ENCODE results near the gene DCUN1D2. TPM values are rescaled to one million over a fixed set of nuclear protein-coding genes. Genes with fewer than 3 reads are reported as not detected.

Gene DCUN1D2
- total RNA-seq, 1 donor from 2014 or later: 14.2 TPM

DNA sequence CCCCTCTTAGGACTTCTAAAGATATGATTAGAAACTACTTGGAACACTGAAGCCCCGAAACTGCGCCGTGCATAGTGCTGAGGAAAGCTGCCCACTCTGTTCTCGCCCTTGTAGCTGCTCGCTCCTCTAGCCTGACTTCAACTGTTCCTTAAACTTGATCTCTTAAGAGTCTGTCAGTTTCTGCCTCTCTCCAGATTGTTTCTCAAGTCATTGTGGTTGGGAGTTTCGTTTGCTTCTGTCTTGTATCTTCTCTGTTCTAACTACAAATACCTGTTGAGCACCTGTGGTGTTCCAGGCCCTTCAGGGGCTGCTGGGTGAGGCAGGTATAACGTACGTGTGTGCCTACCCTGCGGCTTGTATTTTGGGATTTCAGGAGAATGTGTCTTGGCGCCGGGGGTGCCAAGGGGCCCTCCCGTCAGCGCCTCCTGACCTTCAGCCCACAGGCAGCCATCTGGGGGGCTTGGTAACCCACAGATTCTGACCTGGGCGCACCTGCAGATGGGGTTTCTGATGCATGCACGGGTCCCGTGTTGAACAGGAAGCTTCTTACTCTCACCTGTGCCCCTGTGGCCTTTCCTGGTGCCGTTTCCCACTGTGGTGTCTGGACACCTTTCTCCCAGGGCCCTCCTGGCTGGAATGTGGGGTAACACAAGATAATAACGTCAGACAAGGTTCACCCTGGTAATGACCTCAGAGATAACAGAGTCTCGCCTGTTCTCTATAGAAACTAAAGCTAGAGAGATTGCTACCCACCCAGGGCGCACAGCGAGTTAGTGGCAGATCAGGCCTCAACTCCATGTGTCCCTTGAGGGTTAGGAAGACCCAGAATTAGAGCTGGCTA is 17.2 kb upstream of the DCUN1D2 start:
- TF ChIP-seq, protein P1, sequence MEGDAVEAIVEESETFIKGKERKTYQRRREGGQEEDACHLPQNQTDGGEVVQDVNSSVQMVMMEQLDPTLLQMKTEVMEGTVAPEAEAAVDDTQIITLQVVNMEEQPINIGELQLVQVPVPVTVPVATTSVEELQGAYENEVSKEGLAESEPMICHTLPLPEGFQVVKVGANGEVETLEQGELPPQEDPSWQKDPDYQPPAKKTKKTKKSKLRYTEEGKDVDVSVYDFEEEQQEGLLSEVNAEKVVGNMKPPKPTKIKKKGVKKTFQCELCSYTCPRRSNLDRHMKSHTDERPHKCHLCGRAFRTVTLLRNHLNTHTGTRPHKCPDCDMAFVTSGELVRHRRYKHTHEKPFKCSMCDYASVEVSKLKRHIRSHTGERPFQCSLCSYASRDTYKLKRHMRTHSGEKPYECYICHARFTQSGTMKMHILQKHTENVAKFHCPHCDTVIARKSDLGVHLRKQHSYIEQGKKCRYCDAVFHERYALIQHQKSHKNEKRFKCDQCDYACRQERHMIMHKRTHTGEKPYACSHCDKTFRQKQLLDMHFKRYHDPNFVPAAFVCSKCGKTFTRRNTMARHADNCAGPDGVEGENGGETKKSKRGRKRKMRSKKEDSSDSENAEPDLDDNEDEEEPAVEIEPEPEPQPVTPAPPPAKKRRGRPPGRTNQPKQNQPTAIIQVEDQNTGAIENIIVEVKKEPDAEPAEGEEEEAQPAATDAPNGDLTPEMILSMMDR (IDR thresholded peaks at IDR 0.05; ENCODE audit: insufficient read depth, low read length, severe bottlenecking): no peak
- DNase-seq (ENCODE audit: low read depth) (no peak), FAIRE-seq (no peak)
- Histone ChIP-seq H3K4me3 (ENCODE audit: low read depth, low read length) (no peak overlapping the region), H3K27me3 (ENCODE audit: control insufficient read depth, insufficient read depth, low read length) (no peaks in the 10 kb centered on the region), H3K36me3 (ENCODE audit: control insufficient read depth, insufficient read depth, low read length) (peaks cover 32% of the 10 kb centered on the region)

DNA sequence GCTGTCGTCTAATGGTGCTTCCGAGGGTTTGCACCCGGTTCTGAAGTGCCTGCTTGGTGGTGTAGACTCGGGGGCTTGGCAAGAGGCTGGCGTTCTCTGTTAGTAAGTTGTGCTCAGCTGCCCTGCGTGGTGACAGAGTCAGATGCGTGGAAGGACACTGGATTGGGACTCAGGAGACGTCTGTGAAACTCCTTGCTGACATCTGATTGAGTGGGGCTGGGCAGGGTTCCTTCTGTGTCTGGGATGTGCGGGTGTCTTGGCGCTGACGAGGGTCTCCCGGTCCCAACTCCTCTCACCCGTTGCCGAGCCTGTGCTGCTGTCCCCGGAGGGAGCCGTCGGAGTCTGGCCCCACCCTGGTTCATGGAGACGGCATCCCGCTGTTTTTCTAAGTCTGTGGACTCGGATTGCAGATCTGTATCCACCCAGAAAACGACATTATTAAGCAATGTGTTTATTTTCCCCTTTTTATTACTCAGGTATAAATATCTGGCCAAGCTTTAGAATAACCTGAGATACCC is 16.4 kb upstream of the DCUN1D2 start:
- peak; percentile 72 for FAIRE-seq

GRCh38 chr13:113506025-113506685 is 15.6 kb upstream of the DCUN1D2 start:
- DNase-seq (ENCODE audit: low read depth) (no peak), FAIRE-seq (no peak)
- TF ChIP-seq, protein P1 (IDR thresholded peaks at IDR 0.05; ENCODE audit: insufficient read depth, low read length, severe bottlenecking): no peak
- H3K36me3 ChIP-seq (ENCODE audit: control insufficient read depth, insufficient read depth, low read length): peaks cover 37% of the 10 kb centered on the region
- no peaks in the 10 kb centered on the region for H3K27me3 ChIP-seq (ENCODE audit: control insufficient read depth, insufficient read depth, low read length)
- H3K4me3 ChIP-seq (ENCODE audit: low read depth, low read length): no peak overlapping the region

More for the DNA sequence above, 16.4 kb upstream of the DCUN1D2 start:
- Histone ChIP-seq H3K27me3 (ENCODE audit: control insufficient read depth, insufficient read depth, low read length) (no peaks in the 10 kb centered on the region), H3K4me3 (ENCODE audit: low read depth, low read length) (no peak overlapping the region), H3K36me3 (ENCODE audit: control insufficient read depth, insufficient read depth, low read length) (peaks cover 36% of the 10 kb centered on the region)
- DNase-seq (ENCODE audit: low read depth): no peak
- TF ChIP-seq, protein P1 (IDR thresholded peaks at IDR 0.05; ENCODE audit: insufficient read depth, low read length, severe bottlenecking): no peak

DNA sequence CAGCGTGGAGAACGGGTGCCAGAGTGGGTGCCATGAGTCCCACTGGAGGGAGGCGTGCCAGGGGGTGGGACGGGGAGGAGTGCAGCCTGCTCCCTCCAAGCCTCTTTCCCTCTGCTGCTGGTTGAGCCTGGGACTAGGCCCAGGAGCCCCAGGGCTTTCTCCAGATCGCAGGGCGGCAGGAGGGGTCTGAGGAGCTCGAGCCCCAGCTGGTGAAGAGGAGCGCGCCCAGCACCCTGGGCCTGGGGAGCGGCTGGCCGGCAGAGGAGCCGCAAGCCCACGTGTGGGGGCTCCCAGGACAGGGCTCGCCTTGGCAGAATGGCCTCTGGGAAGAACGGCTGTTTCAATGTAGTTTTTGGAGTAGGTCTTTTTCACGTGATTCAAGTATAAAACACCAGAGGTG is 12.2 kb upstream of the DCUN1D2 start:
- DNase-seq (ENCODE audit: low read depth) (no peak), FAIRE-seq (no peak)
- no peak overlapping the region for H3K4me3 ChIP-seq (ENCODE audit: low read depth, low read length)
- peaks cover 33% of the 10 kb centered on the region for H3K36me3 ChIP-seq (ENCODE audit: control insufficient read depth, insufficient read depth, low read length)
- TF ChIP-seq, protein P1 (IDR thresholded peaks at IDR 0.05; ENCODE audit: insufficient read depth, low read length, severe bottlenecking): no peak
- H3K27me3 ChIP-seq (ENCODE audit: control insufficient read depth, insufficient read depth, low read length): no peaks in the 10 kb centered on the region

GRCh38 chr13:113500530-113501265 is 10.2 kb upstream of the DCUN1D2 start:
- DNase-seq (ENCODE audit: low read depth): no peak
- Histone ChIP-seq H3K36me3 (ENCODE audit: control insufficient read depth, insufficient read depth, low read length) (peaks cover 47% of the 10 kb centered on the region), H3K27me3 (ENCODE audit: control insufficient read depth, insufficient read depth, low read length) (no peaks in the 10 kb centered on the region), H3K4me3 (ENCODE audit: low read depth, low read length) (no peak overlapping the region)
- TF ChIP-seq, protein P1 (IDR thresholded peaks at IDR 0.05; ENCODE audit: insufficient read depth, low read length, severe bottlenecking): no peak
- peak; percentile 85 for FAIRE-seq

Measured in bronchial epithelial cell (primary cell).